H1 (cell line): ENCODE results near the gene ZDHHC17. TPM values are rescaled to one million over a fixed set of nuclear protein-coding genes. Genes with fewer than 3 reads are reported as not detected.

ENCODE experiments used
- BRCA1 ChIP-seq: IDR thresholded peaks from 2 replicates; pipeline ENCODE4 v1.6.1; 2012; ENCODE audit warnings: low read depth, low read length, improper control_type of control experiment
- CHD2 ChIP-seq: IDR thresholded peaks from 2 replicates; pipeline ENCODE4 v1.6.1; 2012; ENCODE audit warnings: low read length, improper control_type of control experiment
- CREB1 ChIP-seq: IDR thresholded peaks from 2 replicates; pipeline ENCODE4 v1.6.1; 2012; ENCODE audit warnings: inconsistent platforms
- JUN ChIP-seq: IDR thresholded peaks from 2 replicates; pipeline ENCODE4 v1.6.1; 2011; ENCODE audit warnings: low read depth, mild to moderate bottlenecking, improper control_type of control experiment, low read length
- TAF1 ChIP-seq: IDR thresholded peaks from 2 replicates; pipeline ENCODE4 v1.6.1; 2011; ENCODE audit warnings: mild to moderate bottlenecking, low read depth, low read length
- polyA plus RNA-seq, 7 experiments: library from polyadenylated mRNA; depleted of rRNA in 3 of 7; stranded (reverse) in 5 of 7; unstranded in 2 of 7; fragments of >200 nt in 5 of 7; fragments of 200-250 nt in 2 of 7; gene quantifications; 1 replicate in 5 of 7; 2 replicates in 1 of 7; 4 replicates in 1 of 7; pipeline versions ENCODE4 v1.2.1 to v1.2.3, GENCODE V29; 2011 to 2013; ENCODE audit warnings: missing spikeins in 2 of 7, mixed read lengths in 2 of 7
- total RNA-seq: library from RNA; stranded (reverse); fragmentation: NEBNext Ultra II Directional; extraction: Animal tissue kit (Norgen Biotek cat#: 25700); gene quantifications from 2 replicates; pipeline ENCODE4 v1.2.1, GENCODE V29; 2021
- TF ChIP-seq, protein P1 (sequence below): fragments of 300-600 bp; sonication (generic); IDR thresholded peaks from 2 replicates; pipeline ENCODE4 v1.7.1; 2012; ENCODE audit warnings: low read length, moderate library complexity, mild to moderate bottlenecking, inconsistent platforms; ENCODE audit not compliant: insufficient replicate concordance
- TF ChIP-seq, protein P2 (sequence below): IDR thresholded peaks from 2 replicates; pipeline ENCODE4 v1.6.1; 2012; ENCODE audit warnings: inconsistent platforms
- TF ChIP-seq, protein P3 (sequence below): IDR thresholded peaks from 2 replicates; pipeline ENCODE4 v1.6.1; 2012; ENCODE audit warnings: inconsistent platforms

The ZDHHC17 gene
- total and polyA plus RNA-seq, 2 of the 8 experiments (the other 6 are each of a cell fraction or from before 2014, with no cell fraction given) = 27.6 to 28.9 TPM

DNA sequence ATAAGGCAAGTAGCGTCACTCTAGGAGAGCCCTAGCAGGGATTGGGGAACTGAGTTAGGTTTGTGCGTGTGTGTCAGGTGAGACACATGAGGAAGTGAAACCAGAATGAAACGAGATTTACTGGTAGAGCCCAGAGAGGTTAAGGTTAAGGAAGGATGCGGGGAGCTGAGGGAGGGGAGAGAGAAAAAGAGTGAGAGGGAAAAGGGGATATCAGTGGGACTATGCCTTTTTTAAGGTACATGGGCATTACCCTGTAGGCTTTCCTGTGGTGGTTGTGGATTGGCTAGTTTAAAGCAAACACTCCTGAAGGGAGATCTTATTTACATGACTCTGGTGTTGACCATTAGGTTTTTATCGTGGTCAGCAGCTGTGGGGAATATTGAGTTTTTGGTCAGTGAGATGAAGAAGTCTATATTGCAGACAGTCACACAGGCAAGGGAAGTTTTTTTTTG, 13.9 kb downstream of the ZDHHC17 start (continued):
- TF ChIP-seq, protein P1, sequence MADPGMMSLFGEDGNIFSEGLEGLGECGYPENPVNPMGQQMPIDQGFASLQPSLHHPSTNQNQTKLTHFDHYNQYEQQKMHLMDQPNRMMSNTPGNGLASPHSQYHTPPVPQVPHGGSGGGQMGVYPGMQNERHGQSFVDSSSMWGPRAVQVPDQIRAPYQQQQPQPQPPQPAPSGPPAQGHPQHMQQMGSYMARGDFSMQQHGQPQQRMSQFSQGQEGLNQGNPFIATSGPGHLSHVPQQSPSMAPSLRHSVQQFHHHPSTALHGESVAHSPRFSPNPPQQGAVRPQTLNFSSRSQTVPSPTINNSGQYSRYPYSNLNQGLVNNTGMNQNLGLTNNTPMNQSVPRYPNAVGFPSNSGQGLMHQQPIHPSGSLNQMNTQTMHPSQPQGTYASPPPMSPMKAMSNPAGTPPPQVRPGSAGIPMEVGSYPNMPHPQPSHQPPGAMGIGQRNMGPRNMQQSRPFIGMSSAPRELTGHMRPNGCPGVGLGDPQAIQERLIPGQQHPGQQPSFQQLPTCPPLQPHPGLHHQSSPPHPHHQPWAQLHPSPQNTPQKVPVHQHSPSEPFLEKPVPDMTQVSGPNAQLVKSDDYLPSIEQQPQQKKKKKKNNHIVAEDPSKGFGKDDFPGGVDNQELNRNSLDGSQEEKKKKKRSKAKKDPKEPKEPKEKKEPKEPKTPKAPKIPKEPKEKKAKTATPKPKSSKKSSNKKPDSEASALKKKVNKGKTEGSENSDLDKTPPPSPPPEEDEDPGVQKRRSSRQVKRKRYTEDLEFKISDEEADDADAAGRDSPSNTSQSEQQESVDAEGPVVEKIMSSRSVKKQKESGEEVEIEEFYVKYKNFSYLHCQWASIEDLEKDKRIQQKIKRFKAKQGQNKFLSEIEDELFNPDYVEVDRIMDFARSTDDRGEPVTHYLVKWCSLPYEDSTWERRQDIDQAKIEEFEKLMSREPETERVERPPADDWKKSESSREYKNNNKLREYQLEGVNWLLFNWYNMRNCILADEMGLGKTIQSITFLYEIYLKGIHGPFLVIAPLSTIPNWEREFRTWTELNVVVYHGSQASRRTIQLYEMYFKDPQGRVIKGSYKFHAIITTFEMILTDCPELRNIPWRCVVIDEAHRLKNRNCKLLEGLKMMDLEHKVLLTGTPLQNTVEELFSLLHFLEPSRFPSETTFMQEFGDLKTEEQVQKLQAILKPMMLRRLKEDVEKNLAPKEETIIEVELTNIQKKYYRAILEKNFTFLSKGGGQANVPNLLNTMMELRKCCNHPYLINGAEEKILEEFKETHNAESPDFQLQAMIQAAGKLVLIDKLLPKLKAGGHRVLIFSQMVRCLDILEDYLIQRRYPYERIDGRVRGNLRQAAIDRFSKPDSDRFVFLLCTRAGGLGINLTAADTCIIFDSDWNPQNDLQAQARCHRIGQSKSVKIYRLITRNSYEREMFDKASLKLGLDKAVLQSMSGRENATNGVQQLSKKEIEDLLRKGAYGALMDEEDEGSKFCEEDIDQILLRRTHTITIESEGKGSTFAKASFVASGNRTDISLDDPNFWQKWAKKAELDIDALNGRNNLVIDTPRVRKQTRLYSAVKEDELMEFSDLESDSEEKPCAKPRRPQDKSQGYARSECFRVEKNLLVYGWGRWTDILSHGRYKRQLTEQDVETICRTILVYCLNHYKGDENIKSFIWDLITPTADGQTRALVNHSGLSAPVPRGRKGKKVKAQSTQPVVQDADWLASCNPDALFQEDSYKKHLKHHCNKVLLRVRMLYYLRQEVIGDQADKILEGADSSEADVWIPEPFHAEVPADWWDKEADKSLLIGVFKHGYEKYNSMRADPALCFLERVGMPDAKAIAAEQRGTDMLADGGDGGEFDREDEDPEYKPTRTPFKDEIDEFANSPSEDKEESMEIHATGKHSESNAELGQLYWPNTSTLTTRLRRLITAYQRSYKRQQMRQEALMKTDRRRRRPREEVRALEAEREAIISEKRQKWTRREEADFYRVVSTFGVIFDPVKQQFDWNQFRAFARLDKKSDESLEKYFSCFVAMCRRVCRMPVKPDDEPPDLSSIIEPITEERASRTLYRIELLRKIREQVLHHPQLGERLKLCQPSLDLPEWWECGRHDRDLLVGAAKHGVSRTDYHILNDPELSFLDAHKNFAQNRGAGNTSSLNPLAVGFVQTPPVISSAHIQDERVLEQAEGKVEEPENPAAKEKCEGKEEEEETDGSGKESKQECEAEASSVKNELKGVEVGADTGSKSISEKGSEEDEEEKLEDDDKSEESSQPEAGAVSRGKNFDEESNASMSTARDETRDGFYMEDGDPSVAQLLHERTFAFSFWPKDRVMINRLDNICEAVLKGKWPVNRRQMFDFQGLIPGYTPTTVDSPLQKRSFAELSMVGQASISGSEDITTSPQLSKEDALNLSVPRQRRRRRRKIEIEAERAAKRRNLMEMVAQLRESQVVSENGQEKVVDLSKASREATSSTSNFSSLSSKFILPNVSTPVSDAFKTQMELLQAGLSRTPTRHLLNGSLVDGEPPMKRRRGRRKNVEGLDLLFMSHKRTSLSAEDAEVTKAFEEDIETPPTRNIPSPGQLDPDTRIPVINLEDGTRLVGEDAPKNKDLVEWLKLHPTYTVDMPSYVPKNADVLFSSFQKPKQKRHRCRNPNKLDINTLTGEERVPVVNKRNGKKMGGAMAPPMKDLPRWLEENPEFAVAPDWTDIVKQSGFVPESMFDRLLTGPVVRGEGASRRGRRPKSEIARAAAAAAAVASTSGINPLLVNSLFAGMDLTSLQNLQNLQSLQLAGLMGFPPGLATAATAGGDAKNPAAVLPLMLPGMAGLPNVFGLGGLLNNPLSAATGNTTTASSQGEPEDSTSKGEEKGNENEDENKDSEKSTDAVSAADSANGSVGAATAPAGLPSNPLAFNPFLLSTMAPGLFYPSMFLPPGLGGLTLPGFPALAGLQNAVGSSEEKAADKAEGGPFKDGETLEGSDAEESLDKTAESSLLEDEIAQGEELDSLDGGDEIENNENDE = no peak
- TF ChIP-seq TAF1 (no peak), CREB1 (no peak), JUN (no peak), BRCA1 (no peak), CHD2 (no peak)
- TF ChIP-seq, protein P2, sequence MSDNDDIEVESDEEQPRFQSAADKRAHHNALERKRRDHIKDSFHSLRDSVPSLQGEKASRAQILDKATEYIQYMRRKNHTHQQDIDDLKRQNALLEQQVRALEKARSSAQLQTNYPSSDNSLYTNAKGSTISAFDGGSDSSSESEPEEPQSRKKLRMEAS = no peak
- TF ChIP-seq, protein P3, sequence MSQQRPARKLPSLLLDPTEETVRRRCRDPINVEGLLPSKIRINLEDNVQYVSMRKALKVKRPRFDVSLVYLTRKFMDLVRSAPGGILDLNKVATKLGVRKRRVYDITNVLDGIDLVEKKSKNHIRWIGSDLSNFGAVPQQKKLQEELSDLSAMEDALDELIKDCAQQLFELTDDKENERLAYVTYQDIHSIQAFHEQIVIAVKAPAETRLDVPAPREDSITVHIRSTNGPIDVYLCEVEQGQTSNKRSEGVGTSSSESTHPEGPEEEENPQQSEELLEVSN = no peak
